Activated T-helper 2 cell treated with anti-CD3 and anti-CD28 coated beads, Interferon-gamma antibody, Interleukin-2, Interleukin-4, amounts not matched to agents 10 μg/mL and 5 μg/mL and 100 μg/mL, durations not matched to agents 14 hours and 24 hours and 36 hours (primary cell): ENCODE measurements around the gene AFAP1L1. TPM values are rescaled to one million over a fixed set of nuclear protein-coding genes. Genes with fewer than 3 reads are reported as not detected.

Experiments used
- DNase-seq: peaks from one replicate; pipeline ENCODE4 v3.0.0; 2021; ENCODE audit warnings: low spot score
- H3K27ac Mint-ChIP-seq: one replicate; pipeline ENCODE4 v1.8.0; 2021; ENCODE audit warnings: mixed read lengths
- H3K27me3 Mint-ChIP-seq: one replicate; pipeline ENCODE4 v1.8.0; 2021; ENCODE audit warnings: low read depth, mixed read lengths
- H3K36me3 Mint-ChIP-seq: one replicate; pipeline ENCODE4 v1.8.0; 2021; ENCODE audit warnings: low read depth, mixed read lengths
- H3K4me1 Mint-ChIP-seq: one replicate; pipeline ENCODE4 v1.8.0; 2021; ENCODE audit warnings: low read depth, mixed read lengths
- H3K4me3 Mint-ChIP-seq: one replicate; pipeline ENCODE4 v1.8.0; 2021; ENCODE audit warnings: low read depth, mild to moderate bottlenecking, moderate library complexity, mixed read lengths
- H3K9me3 Mint-ChIP-seq: one replicate; pipeline ENCODE4 v1.8.0; 2021; ENCODE audit warnings: mixed read lengths
- intact Hi-C: fragments of 100-400 bp; cut with micrococcal nuclease; formaldehyde crosslinking; loops from one replicate; pipeline ENCODE4 v1.15.1; 2023
- total RNA-seq: library from RNA; stranded (reverse); gene quantifications from 2 replicates; pipeline ENCODE4 v1.2.3, GENCODE V29; 2022

The AFAP1L1 gene
- total RNA-seq, 1 donor from 2014 or later, result not detected

- H3K36me3 Mint-ChIP-seq, result no peaks in the 10 kb centered on the region
- H3K9me3 Mint-ChIP-seq, result no peaks in the 10 kb centered on the region
- DNase-seq, result no peak
- H3K27me3 Mint-ChIP-seq, result peaks cover 13% of the 10 kb centered on the region
- intact Hi-C loops, result no loop called here
- H3K27ac Mint-ChIP-seq, result no peak overlapping the region
- H3K4me3 Mint-ChIP-seq, result no peak overlapping the region
- peaks cover 2% of the 10 kb centered on the region for H3K4me1 Mint-ChIP-seq
Observed at GRCh38 chr5:149246906-149247305, 24.8 kb upstream of the AFAP1L1 start.

- no peak overlapping the region for H3K27ac Mint-ChIP-seq
- H3K4me1 Mint-ChIP-seq, result no peaks in the 10 kb centered on the region
- H3K4me3 Mint-ChIP-seq, result no peak overlapping the region
- H3K9me3 Mint-ChIP-seq, result no peaks in the 10 kb centered on the region
- H3K27me3 Mint-ChIP-seq, result peaks cover 13% of the 10 kb centered on the region
- no peak for DNase-seq
- intact Hi-C loops, result no loop called here
- H3K36me3 Mint-ChIP-seq, result no peaks in the 10 kb centered on the region
Observed at GRCh38 chr5:149247726-149248125, 23.9 kb upstream of the AFAP1L1 start.

GRCh38 chr5:149251546-149251945, 20.1 kb upstream of the AFAP1L1 start:
- Mint-ChIP-seq H3K36me3 (no peaks in the 10 kb centered on the region), H3K9me3 (no peaks in the 10 kb centered on the region), H3K4me1 (no peaks in the 10 kb centered on the region), H3K27ac (no peak overlapping the region), H3K27me3 (peaks cover 8% of the 10 kb centered on the region), H3K4me3 (no peak overlapping the region)
- intact Hi-C loops, result no loop called here
- DNase-seq, result no peak

GRCh38 chr5:149254506-149254905, 17.2 kb upstream of the AFAP1L1 start:
- H3K9me3 Mint-ChIP-seq, result no peaks in the 10 kb centered on the region
- no peak for DNase-seq
- peaks cover 7% of the 10 kb centered on the region for H3K27me3 Mint-ChIP-seq
- no peak overlapping the region for H3K4me3 Mint-ChIP-seq
- H3K27ac Mint-ChIP-seq, result no peak overlapping the region
- intact Hi-C loops, result no loop called here
- H3K4me1 Mint-ChIP-seq, result no peaks in the 10 kb centered on the region
- no peaks in the 10 kb centered on the region for H3K36me3 Mint-ChIP-seq

GRCh38 chr5:149256451-149256850, 15.2 kb upstream of the AFAP1L1 start:
- no peaks in the 10 kb centered on the region for H3K36me3 Mint-ChIP-seq
- H3K27me3 Mint-ChIP-seq, result peaks cover 7% of the 10 kb centered on the region
- DNase-seq, result no peak
- H3K9me3 Mint-ChIP-seq, result no peaks in the 10 kb centered on the region
- H3K27ac Mint-ChIP-seq, result no peak overlapping the region
- intact Hi-C loops, result no loop called here
- no peak overlapping the region for H3K4me3 Mint-ChIP-seq
- no peaks in the 10 kb centered on the region for H3K4me1 Mint-ChIP-seq

GRCh38 chr5:149257131-149257530, 14.5 kb upstream of the AFAP1L1 start:
- no peak for DNase-seq
- H3K27me3 Mint-ChIP-seq, result peaks cover 12% of the 10 kb centered on the region

GRCh38 chr5:149257889-149258705, 13.6 kb upstream of the AFAP1L1 start:
- DNase-seq, result no peak
- Mint-ChIP-seq H3K27ac (no peak overlapping the region), H3K4me3 (no peak overlapping the region), H3K36me3 (no peaks in the 10 kb centered on the region), H3K27me3 (peaks cover 15% of the 10 kb centered on the region), H3K4me1 (no peaks in the 10 kb centered on the region), H3K9me3 (no peaks in the 10 kb centered on the region)
- intact Hi-C loops, result no loop called here

More at GRCh38 chr5:149257131-149257530, 14.5 kb upstream of the AFAP1L1 start:
- no peak overlapping the region for H3K4me3 Mint-ChIP-seq
- no peaks in the 10 kb centered on the region for H3K9me3 Mint-ChIP-seq
- H3K4me1 Mint-ChIP-seq, result no peaks in the 10 kb centered on the region
- intact Hi-C loops, result no loop called here
- no peak overlapping the region for H3K27ac Mint-ChIP-seq
- no peaks in the 10 kb centered on the region for H3K36me3 Mint-ChIP-seq

GRCh38 chr5:149260761-149261160, 10.9 kb upstream of the AFAP1L1 start:
- Mint-ChIP-seq H3K4me1 (no peaks in the 10 kb centered on the region), H3K9me3 (no peaks in the 10 kb centered on the region), H3K36me3 (no peaks in the 10 kb centered on the region), H3K27me3 (peaks cover 17% of the 10 kb centered on the region), H3K27ac (no peak overlapping the region), H3K4me3 (no peak overlapping the region)
- intact Hi-C loops, result no loop called here
- no peak for DNase-seq

- Mint-ChIP-seq H3K4me1 (no peaks in the 10 kb centered on the region), H3K4me3 (no peak overlapping the region), H3K36me3 (no peaks in the 10 kb centered on the region), H3K27me3 (peaks cover 17% of the 10 kb centered on the region), H3K27ac (no peak overlapping the region), H3K9me3 (no peaks in the 10 kb centered on the region)
- intact Hi-C loops, result no loop called here
- no peak for DNase-seq
Observed at GRCh38 chr5:149261246-149261645, 10.4 kb upstream of the AFAP1L1 start.

GRCh38 chr5:149262315-149262714, 9.3 kb upstream of the AFAP1L1 start:
- Mint-ChIP-seq H3K27me3 (peaks cover 17% of the 10 kb centered on the region), H3K36me3 (no peaks in the 10 kb centered on the region), H3K4me3 (no peak overlapping the region), H3K4me1 (no peaks in the 10 kb centered on the region), H3K27ac (no peak overlapping the region), H3K9me3 (no peaks in the 10 kb centered on the region)
- no peak for DNase-seq
- intact Hi-C loops, result no loop called here

GRCh38 chr5:149264439-149265067, 7.1 kb upstream of the AFAP1L1 start:
- no peaks in the 10 kb centered on the region for H3K9me3 Mint-ChIP-seq
- H3K36me3 Mint-ChIP-seq, result no peaks in the 10 kb centered on the region
- intact Hi-C loops, result loop anchor here (5.0 kb wide), 1 partner anchor 522 kb away; no protein-coding TSS in a partner anchor
- DNase-seq, result no peak
- peaks cover 26% of the 10 kb centered on the region for H3K27me3 Mint-ChIP-seq
- H3K4me3 Mint-ChIP-seq, result no peak overlapping the region
- no peaks in the 10 kb centered on the region for H3K4me1 Mint-ChIP-seq
- no peak overlapping the region for H3K27ac Mint-ChIP-seq

GRCh38 chr5:149265068-149265465, 6.6 kb upstream of the AFAP1L1 start:
- Mint-ChIP-seq H3K27ac (no peak overlapping the region), H3K36me3 (no peaks in the 10 kb centered on the region), H3K4me1 (no peaks in the 10 kb centered on the region), H3K4me3 (no peak overlapping the region), H3K9me3 (no peaks in the 10 kb centered on the region), H3K27me3 (peaks cover 26% of the 10 kb centered on the region)
- intact Hi-C loops, result loop anchor here (5.0 kb wide), 1 partner anchor 523 kb away; no protein-coding TSS in a partner anchor
- DNase-seq, result no peak

GRCh38 chr5:149265597-149265996, 6.1 kb upstream of the AFAP1L1 start:
- intact Hi-C loops, result loop anchor here (5.0 kb wide), 1 partner anchor 523 kb away; no protein-coding TSS in a partner anchor
- no peaks in the 10 kb centered on the region for H3K36me3 Mint-ChIP-seq
- no peak overlapping the region for H3K4me3 Mint-ChIP-seq
- H3K27me3 Mint-ChIP-seq, result peaks cover 29% of the 10 kb centered on the region
- DNase-seq, result no peak
- H3K4me1 Mint-ChIP-seq, result no peaks in the 10 kb centered on the region
- H3K27ac Mint-ChIP-seq, result no peak overlapping the region
- no peaks in the 10 kb centered on the region for H3K9me3 Mint-ChIP-seq
